Heart right ventricle (tissue), 16 donors: ENCODE results near the gene TMEM52. TPM values are rescaled to one million over a fixed set of nuclear protein-coding genes. Genes with fewer than 3 reads are reported as not detected.

ENCODE experiments used
- ATAC-seq, 8 donors: fragments of 200-7000 bp; cut with Tn5 transposase; one replicate each; pipeline ENCODE4 v1.9.1; 2020; ENCODE audit warnings: mild to moderate bottlenecking in 8 of 8, moderate library complexity in 8 of 8, moderate number of reproducible peaks in 1 of 8
- DNase-seq, 2 donors: peaks; one replicate each; pipeline ENCODE4 v3.0.0-alpha.2; 2020
- H3K27ac ChIP-seq, 10 donors: fragments of 200-600 bp; sonication (generic) in 2 of 10; one replicate each; pipeline versions ENCODE4 v1.5.0 to v1.8.0; 2020 to 2022; ENCODE audit warnings: mild to moderate bottlenecking in 3 of 10
- H3K27me3 ChIP-seq, 7 donors: fragments of 200-600 bp; one replicate each; pipeline ENCODE4 v1.8.0; 2021 to 2022; ENCODE audit warnings: mild to moderate bottlenecking in 2 of 7
- H3K36me3 ChIP-seq, 9 donors: fragments of 200-600 bp; sonication (generic) in 1 of 9; one replicate each; pipeline versions ENCODE4 v1.5.0 to v1.8.0; 2020 to 2022; ENCODE audit warnings: mild to moderate bottlenecking in 2 of 9
- H3K4me1 ChIP-seq, 9 donors: fragments of 200-600 bp; sonication (generic) in 1 of 9; one replicate each; pipeline versions ENCODE4 v1.5.0 to v1.8.0; 2020 to 2022; ENCODE audit warnings: mild to moderate bottlenecking in 4 of 9
- H3K4me3 ChIP-seq, 10 donors: fragments of 200-600 bp; sonication (generic) in 2 of 10; one replicate each; pipeline versions ENCODE4 v1.5.0 to v1.8.0; 2020 to 2022; ENCODE audit warnings: mild to moderate bottlenecking in 7 of 10, moderate library complexity in 2 of 10
- H3K9me3 ChIP-seq, 11 donors: fragments of 200-600 bp in 10 of 11; sonication (generic) in 2 of 11; one replicate each; pipeline versions ENCODE4 v1.5.0 to v1.8.0; 2013 to 2022; ENCODE audit warnings: mild to moderate bottlenecking in 2 of 11, control low read depth in 1 of 11, moderate library complexity in 1 of 11
- whole genome bisulfite sequencing, 2 donors: extraction: QIAGEN DNeasy Blood & Tissue Kit; methylation state at CpG; one replicate each; pipeline ENCODE4 v1.1.7; 2013; ENCODE audit warnings: inconsistent platforms in 1 of 2; 5-methylcytosine and 5-hydroxymethylcytosine counted together
- intact Hi-C, 10 donors: fragments of 100-400 bp; cut with DNase I; formaldehyde crosslinking; loops; one replicate each; pipeline versions ENCODE4 v1.11.1 to v1.14.2; 2022
- polyA plus RNA-seq, 2 donors: library from polyadenylated mRNA; stranded (reverse); fragments of 200-250 nt; gene quantifications; one replicate each; pipeline ENCODE4 v1.2.3, GENCODE V29; 2013
- total RNA-seq, 10 donors: library from RNA; stranded (reverse); fragmentation: NEBNext Ultra II Directional in 3 of 10; extraction: Animal tissue kit (Norgen Biotek cat#: 25700) in 3 of 10; gene quantifications; one replicate each; pipeline versions ENCODE4 v1.2.1 to v1.2.4, GENCODE V29; 2021 to 2023
- TF ChIP-seq, protein P1 (sequence below), 9 donors: fragments of 200-600 bp; sonication (generic) in 2 of 9; IDR thresholded peaks; one replicate each; pipeline versions ENCODE4 v1.5.0 to v1.8.0; 2021 to 2022; ENCODE audit warnings: antibody characterized with exemption in 9 of 9, mild to moderate bottlenecking in 5 of 9, moderate library complexity in 1 of 9
- donor health status: Arrhythmogenic right ventricular cardiomyopathy.
- donor health status: ischemic (EF 13 %, LVEDD 7.1; RV severe dilation, severe dysfunction).
- donor health status: healthy with polysubstance abuse.
- donor health status: DM: no; HTN: yes; CAD: no.
- donor health status: DM: no; HTN: no; CAD: no.
- donor health status: ischemic (EF 25% LVEDD 6.9; RV normal size, moderate dysfunction).
- donor health status: ischemic (EF 25% LVEDD 5.7; RV mildly dilated, moderate dysfunction).
- donor health status: healthy.
- donor health status: DM: yes; HTN: yes; CAD: no.
- donor health status: Ischemic cardiomyopathy.
- donor health status: ischemic (EF 35%, LVEDD 5.7; RV mildly dilated, moderate dysfunction).
- donor health status: nonischemic (EF 11% LVEDD 7.7; RV severe dilation, severe dysfunction).
- donor health status: DM: yes; HTN: yes; CAD: no.
- donor health status: PGD.
- donor health status: ischemic (EF 29% LVEDD 5.4; RV normal size, mild dysfunction).
- donor health status: nonischemic (EF 23%, LVEDD 6.1; RV moderate dilation, normal function).

The TMEM52 gene
- total and polyA plus RNA-seq, 12 donors = 0.58 to 11.5 (median 1.9) TPM; not detected in 2

DNA sequence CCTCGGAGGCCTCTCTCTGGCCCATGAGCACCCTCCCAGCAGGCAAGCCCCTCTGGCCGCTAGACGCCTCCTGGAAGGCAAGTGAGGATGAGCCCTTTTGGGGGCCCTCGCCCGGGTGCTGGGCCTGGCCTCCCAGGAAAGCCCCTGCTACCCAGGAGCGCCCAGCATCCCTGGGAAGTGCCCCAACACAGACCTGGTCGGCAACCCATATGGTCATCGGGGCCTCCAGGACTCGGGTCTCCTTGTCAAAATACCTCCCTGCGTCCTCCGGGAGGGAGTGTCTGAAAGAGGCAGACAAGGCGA is 21.0 kb upstream of the TMEM52 start:
- no peak for DNase-seq

DNA sequence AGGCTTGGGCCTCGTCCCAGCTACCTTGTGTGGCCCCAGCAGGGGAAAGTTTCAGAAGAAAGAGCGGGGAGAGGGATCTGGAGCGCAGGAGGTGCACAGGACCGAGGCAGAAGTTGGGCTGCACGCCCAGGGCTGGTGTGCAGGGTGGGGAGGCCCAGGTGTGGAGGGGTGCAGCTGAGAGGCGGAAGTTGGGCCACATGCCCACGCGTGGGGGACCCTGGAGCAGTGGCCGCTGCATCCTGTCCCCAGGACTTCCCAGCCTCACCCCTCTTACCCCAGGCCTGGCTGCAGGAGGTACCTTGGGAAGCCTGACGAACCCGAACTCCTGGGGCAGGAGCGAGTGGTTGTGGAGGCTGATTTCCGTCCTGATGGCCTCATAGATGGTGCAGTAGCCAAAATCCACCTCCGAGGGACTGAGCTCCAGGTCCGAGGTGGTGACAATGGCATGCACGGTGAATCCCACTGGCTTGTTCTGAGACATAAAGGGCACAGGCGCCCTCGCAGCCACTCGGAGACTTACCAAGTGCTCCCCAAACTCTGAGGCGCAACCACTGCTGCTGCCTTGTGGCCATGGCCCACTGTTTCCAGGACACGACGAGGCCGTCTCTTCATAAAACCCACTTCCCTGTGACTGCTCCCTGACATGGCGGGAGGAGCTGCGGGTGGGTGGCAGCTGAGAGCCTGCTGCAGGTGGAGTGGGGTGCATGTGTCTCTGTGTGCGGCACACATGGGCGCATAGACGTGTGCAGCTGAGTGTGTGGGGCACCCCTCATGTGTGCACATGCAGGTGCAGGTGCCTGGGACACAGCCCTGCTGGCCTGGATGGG is 20.4 kb upstream of the TMEM52 start:
- DNase-seq (no peak), ATAC-seq (no peak)
- TF ChIP-seq, protein P1, sequence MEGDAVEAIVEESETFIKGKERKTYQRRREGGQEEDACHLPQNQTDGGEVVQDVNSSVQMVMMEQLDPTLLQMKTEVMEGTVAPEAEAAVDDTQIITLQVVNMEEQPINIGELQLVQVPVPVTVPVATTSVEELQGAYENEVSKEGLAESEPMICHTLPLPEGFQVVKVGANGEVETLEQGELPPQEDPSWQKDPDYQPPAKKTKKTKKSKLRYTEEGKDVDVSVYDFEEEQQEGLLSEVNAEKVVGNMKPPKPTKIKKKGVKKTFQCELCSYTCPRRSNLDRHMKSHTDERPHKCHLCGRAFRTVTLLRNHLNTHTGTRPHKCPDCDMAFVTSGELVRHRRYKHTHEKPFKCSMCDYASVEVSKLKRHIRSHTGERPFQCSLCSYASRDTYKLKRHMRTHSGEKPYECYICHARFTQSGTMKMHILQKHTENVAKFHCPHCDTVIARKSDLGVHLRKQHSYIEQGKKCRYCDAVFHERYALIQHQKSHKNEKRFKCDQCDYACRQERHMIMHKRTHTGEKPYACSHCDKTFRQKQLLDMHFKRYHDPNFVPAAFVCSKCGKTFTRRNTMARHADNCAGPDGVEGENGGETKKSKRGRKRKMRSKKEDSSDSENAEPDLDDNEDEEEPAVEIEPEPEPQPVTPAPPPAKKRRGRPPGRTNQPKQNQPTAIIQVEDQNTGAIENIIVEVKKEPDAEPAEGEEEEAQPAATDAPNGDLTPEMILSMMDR (IDR thresholded peaks at IDR 0.05) = no peak
- Histone ChIP-seq H3K36me3 (no peaks in the 10 kb centered on the region), H3K4me1 (peaks cover 0 to 7% (median 3%) of the 10 kb centered on the region in 9 donors), H3K4me3 (no peak overlapping the region), H3K27me3 (peaks cover 0 to 30% (median 8%) of the 10 kb centered on the region in 7 donors), H3K27ac (no peak overlapping the region), H3K9me3 (no peaks in the 10 kb centered on the region)
- WGBS, 2 donors = 87 to 88% methylated on average over 28 of the region's 28 CpGs
- intact Hi-C loops = loop anchor here in 5 of 10 donors (5.0 to 10.0 kb wide), 3 partner anchors 105 to 225 kb away; no protein-coding TSS in a partner anchor

More for the DNA sequence above, 21.0 kb upstream of the TMEM52 start:
- peaks cover 0 to 7% (median 3%) of the 10 kb centered on the region in 9 donors for H3K4me1 ChIP-seq
- H3K9me3 ChIP-seq = no peaks in the 10 kb centered on the region
- 84 to 88% methylated on average over 12 of the region's 12 CpGs for WGBS, 2 donors
- TF ChIP-seq, protein P1 (IDR thresholded peaks at IDR 0.05) = no peak
- H3K4me3 ChIP-seq = no peak overlapping the region
- intact Hi-C loops = loop anchor here in 5 of 10 donors (5.0 to 10.0 kb wide), 3 partner anchors 105 to 225 kb away; no protein-coding TSS in a partner anchor
- no peak overlapping the region for H3K27ac ChIP-seq
- peaks cover 0 to 32% (median 9%) of the 10 kb centered on the region in 7 donors for H3K27me3 ChIP-seq
- ATAC-seq = no peak
- no peaks in the 10 kb centered on the region for H3K36me3 ChIP-seq

- TF ChIP-seq, protein P1 (IDR thresholded peaks at IDR 0.05) = no peak
- ATAC-seq (no peak), DNase-seq (no peak)
- Histone ChIP-seq H3K9me3 (no peaks in the 10 kb centered on the region), H3K4me3 (no peak overlapping the region), H3K27me3 (peaks cover 0 to 25% (median 5%) of the 10 kb centered on the region in 7 donors), H3K36me3 (no peaks in the 10 kb centered on the region), H3K4me1 (peaks cover 0 to under 1% (median 0%) of the 10 kb centered on the region in 9 donors), H3K27ac (no peak overlapping the region)
- 81 to 86% methylated on average over 24 of the region's 24 CpGs for WGBS, 2 donors
- intact Hi-C loops = no loop called here
These were observed 19.7 kb upstream of the TMEM52 start for GRCh38 chr1:1938613-1939295.

DNA sequence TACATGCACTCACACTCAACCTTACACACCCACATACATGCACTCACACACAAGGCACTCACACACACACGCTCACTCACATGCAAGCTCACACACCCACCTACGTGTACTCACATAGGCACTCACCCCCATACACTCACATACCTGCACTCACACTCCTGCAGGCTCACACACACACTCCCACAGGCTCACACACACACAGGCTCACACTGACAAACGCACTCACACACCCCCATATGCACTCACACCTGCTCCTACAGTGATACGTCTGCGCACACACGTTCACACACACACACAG is 19.1 kb upstream of the TMEM52 start:
- no peak for ATAC-seq
- intact Hi-C loops = no loop called here

More for the DNA sequence above, 19.1 kb upstream of the TMEM52 start:
- Histone ChIP-seq H3K9me3 (no peaks in the 10 kb centered on the region), H3K4me1 (no peaks in the 10 kb centered on the region), H3K4me3 (no peak overlapping the region), H3K27me3 (peaks cover 0 to 25% (median 3%) of the 10 kb centered on the region in 7 donors), H3K36me3 (no peaks in the 10 kb centered on the region), H3K27ac (no peak overlapping the region)
- DNase-seq = no peak
- TF ChIP-seq, protein P1 (IDR thresholded peaks at IDR 0.05) = no peak
- WGBS, 2 donors = 75 to 78% methylated on average over 6 of the region's 6 CpGs
